H1 (cell line): ENCODE results near the gene SEZ6L. TPM values are rescaled to one million over a fixed set of nuclear protein-coding genes. Genes with fewer than 3 reads are reported as not detected.

ENCODE experiments used
- CTCF ChIA-PET: fragments of 300-600 bp; sonication (Branson Sonifier 250); formaldehyde crosslinking; loops from one replicate; lab custom pipeline; 2021; ENCODE audit not compliant: partially characterized antibody; lab: Charles Lee
- POLR2A ChIA-PET: fragments of 300-600 bp; sonication (Branson Sonifier 250); formaldehyde crosslinking; loops from one replicate; lab custom pipeline; 2021; ENCODE audit warnings: inconsistent platforms; ENCODE audit not compliant: partially characterized antibody; lab: Charles Lee
- DNase-seq, 2 experiments: peaks; one replicate each; pipeline versions ENCODE4 v3.0.0 to v3.0.0-alpha.2; 2010 to 2022; ENCODE audit warnings: low spot score in 2 of 2, low read depth in 1 of 2, mixed read lengths in 1 of 2
- FAIRE-seq: peaks from 2 replicates; lab custom pipeline; 2011; peaks lifted over from hg19 to GRCh38; lab: Jason Lieb, UNC
- H2AFZ ChIP-seq: 2 replicates; pipeline ENCODE4 v1.8.1; 2012; ENCODE audit warnings: low read length, inconsistent platforms
- H2AK5ac ChIP-seq: 2 replicates; pipeline ENCODE4 v1.6.1; 2013; ENCODE audit warnings: low read depth, low read length
- H2BK120ac ChIP-seq: replicated peaks from 2 replicates; pipeline ENCODE3; 2013; ENCODE audit warnings: low read depth, low read length, inconsistent platforms
- H2BK12ac ChIP-seq: 2 replicates; pipeline ENCODE4 v1.6.1; 2013; ENCODE audit warnings: low read depth, low read length
- H2BK15ac ChIP-seq: 2 replicates; pipeline ENCODE4 v1.6.1; 2013; ENCODE audit warnings: low read length
- H2BK20ac ChIP-seq: 2 replicates; pipeline ENCODE4 v1.6.1; 2013; ENCODE audit warnings: low read length
- H2BK5ac ChIP-seq: 2 replicates; pipeline ENCODE4 v1.6.1; 2013; ENCODE audit warnings: low read depth, low read length
- H3K14ac ChIP-seq: 2 replicates; pipeline ENCODE4 v1.6.1; 2013; ENCODE audit warnings: inconsistent platforms; ENCODE audit not compliant: insufficient read length
- H3K18ac ChIP-seq: 2 replicates; pipeline ENCODE4 v1.6.1; 2013; ENCODE audit warnings: low read length; ENCODE audit errors: extremely low read depth
- H3K23ac ChIP-seq: 2 replicates; pipeline ENCODE4 v1.6.1; 2013; ENCODE audit warnings: inconsistent platforms; ENCODE audit not compliant: insufficient read length
- H3K23me2 ChIP-seq: 2 replicates; pipeline ENCODE4 v1.6.1; 2013; ENCODE audit warnings: low read depth, low read length
- H3K27ac ChIP-seq: 2 replicates; pipeline ENCODE4 v1.6.1; 2011; ENCODE audit warnings: low read depth, low read length, inconsistent platforms
- H3K27me3 ChIP-seq, 4 experiments: replicated peaks in 1 of 4; 1 replicate in 1 of 4; 2 replicates in 3 of 4; pipeline versions ENCODE4 v1.6.1 to v1.8.1; 2011 to 2013; ENCODE audit warnings: low read length in 3 of 4, mild to moderate bottlenecking in 3 of 4, inconsistent platforms in 2 of 4, mixed read lengths in 2 of 4, moderate library complexity in 1 of 4; ENCODE audit not compliant: control insufficient read depth in 3 of 4, insufficient read depth in 3 of 4; ENCODE audit errors: extremely low read depth in 1 of 4
- H3K36me3 ChIP-seq, 4 experiments: 2 replicates each; pipeline versions ENCODE4 v1.6.1 to v1.8.1; 2011 to 2013; ENCODE audit warnings: mild to moderate bottlenecking in 4 of 4, low read length in 3 of 4, moderate library complexity in 2 of 4, control low read depth in 1 of 4, inconsistent platforms in 1 of 4; ENCODE audit not compliant: insufficient read depth in 4 of 4, control insufficient read depth in 2 of 4
- H3K4ac ChIP-seq: replicated peaks from 2 replicates; pipeline ENCODE3; 2013; ENCODE audit warnings: low read length, low read depth, mixed read lengths, inconsistent platforms; ENCODE audit not compliant: insufficient read length
- H3K4me1 ChIP-seq, 4 experiments: replicated peaks in 1 of 4; 1 replicate in 1 of 4; 2 replicates in 3 of 4; pipeline versions ENCODE4 v1.6.1 to v1.8.1; 2011 to 2013; ENCODE audit warnings: low read length in 3 of 4, inconsistent platforms in 2 of 4, mixed read lengths in 1 of 4; ENCODE audit not compliant: insufficient read depth in 4 of 4, control insufficient read depth in 3 of 4
- H3K4me2 ChIP-seq, 2 experiments: 2 replicates each; pipeline versions ENCODE4 v1.6.1 to v1.8.1; 2011 to 2013; ENCODE audit warnings: low read depth in 2 of 2, low read length in 2 of 2, control low read depth in 1 of 2, inconsistent platforms in 1 of 2, mild to moderate bottlenecking in 1 of 2; ENCODE audit not compliant: insufficient read depth in 1 of 2
- H3K4me3 ChIP-seq, 4 experiments: fragments of 200-600, 300-600 bp in 1 of 4; sonication (generic), shearing (Covaris generic), sonication (Bioruptor Twin) in 1 of 4; 2 replicates each; pipeline versions ENCODE4 v1.5.1 to v1.8.1; 2011 to 2016; ENCODE audit warnings: low read length in 4 of 4, low read depth in 3 of 4, control low read depth in 2 of 4, inconsistent platforms in 2 of 4, mild to moderate bottlenecking in 2 of 4, mixed read lengths in 1 of 4, moderate library complexity in 1 of 4; ENCODE audit not compliant: insufficient read depth in 2 of 4; ENCODE audit errors: extremely low read depth in 1 of 4
- H3K56ac ChIP-seq: replicated peaks from 2 replicates; pipeline ENCODE3; 2013; ENCODE audit warnings: low read depth, mild to moderate bottlenecking, mixed read lengths, low read length, inconsistent platforms; ENCODE audit not compliant: insufficient read length
- H3K79me1 ChIP-seq: 2 replicates; pipeline ENCODE4 v1.6.1; 2013; ENCODE audit warnings: low read depth, low read length, control low read depth
- H3K79me2 ChIP-seq, 2 experiments: 2 replicates each; pipeline versions ENCODE4 v1.6.1 to v1.8.1; 2012 to 2013; ENCODE audit warnings: low read length in 2 of 2, mild to moderate bottlenecking in 2 of 2, inconsistent platforms in 1 of 2; ENCODE audit not compliant: insufficient read depth in 2 of 2, control insufficient read depth in 1 of 2
- H3K9ac ChIP-seq, 4 experiments: replicated peaks in 1 of 4; 1 replicate in 1 of 4; 2 replicates in 3 of 4; pipeline versions ENCODE4 v1.6.1 to v1.8.1; 2011 to 2013; ENCODE audit warnings: low read depth in 3 of 4, low read length in 3 of 4, control low read depth in 2 of 4, mild to moderate bottlenecking in 2 of 4, moderate library complexity in 2 of 4, inconsistent platforms in 1 of 4; ENCODE audit errors: extremely low read depth in 1 of 4
- H3K9me3 ChIP-seq, 2 experiments: 2 replicates each; pipeline versions ENCODE4 v1.6.1 to v1.8.1; 2012 to 2013; ENCODE audit warnings: mild to moderate bottlenecking in 2 of 2, moderate library complexity in 2 of 2, control low read depth in 1 of 2, inconsistent platforms in 1 of 2, low read depth in 1 of 2, low read length in 1 of 2, mixed read lengths in 1 of 2; ENCODE audit not compliant: insufficient read depth in 2 of 2
- H4K20me1 ChIP-seq, 2 experiments: replicated peaks in 1 of 2; 2 replicates each; pipeline versions ENCODE3 to v1.8.1; 2011 to 2013; ENCODE audit warnings: inconsistent platforms in 2 of 2, low read length in 2 of 2, mild to moderate bottlenecking in 1 of 2; ENCODE audit not compliant: insufficient read depth in 2 of 2, control insufficient read depth in 1 of 2
- H4K5ac ChIP-seq: 2 replicates; pipeline ENCODE4 v1.6.1; 2013; ENCODE audit warnings: low read length, low read depth, mixed read lengths, inconsistent platforms; ENCODE audit not compliant: insufficient read length
- H4K8ac ChIP-seq: 2 replicates; pipeline ENCODE4 v1.8.0; 2013; ENCODE audit warnings: mild to moderate bottlenecking, moderate library complexity, low read length, inconsistent platforms; ENCODE audit not compliant: insufficient read depth; ENCODE audit errors: extremely low read depth
- H4K91ac ChIP-seq: replicated peaks from 2 replicates; pipeline ENCODE3; 2013; ENCODE audit warnings: low read length, mixed read lengths, inconsistent platforms; ENCODE audit not compliant: insufficient read length
- ATF2 ChIP-seq: IDR thresholded peaks from 2 replicates; pipeline ENCODE4 v1.6.1; 2012; ENCODE audit warnings: low read length, inconsistent platforms
- BRCA1 ChIP-seq: IDR thresholded peaks from 2 replicates; pipeline ENCODE4 v1.6.1; 2012; ENCODE audit warnings: low read depth, low read length, improper control_type of control experiment
- EZH2 ChIP-seq: fragments of 200-600 bp; sonication (generic); IDR thresholded peaks from 2 replicates; pipeline ENCODE4 v1.7.1; 2012; ENCODE audit warnings: low read depth, mild to moderate bottlenecking, moderate library complexity, low read length, inconsistent platforms; ENCODE audit not compliant: severe bottlenecking
- GABPA ChIP-seq: IDR thresholded peaks from 2 replicates; pipeline ENCODE4 v1.6.1; 2011; ENCODE audit warnings: mild to moderate bottlenecking, low read length, moderate library complexity, borderline replicate concordance; ENCODE audit not compliant: insufficient read depth
- GTF2F1 ChIP-seq: IDR thresholded peaks from 2 replicates; pipeline ENCODE4 v1.6.1; 2012; ENCODE audit warnings: low read depth, low read length, improper control_type of control experiment, borderline replicate concordance
- HDAC6 ChIP-seq: IDR thresholded peaks from one replicate; pipeline ENCODE4 v1.7.1; 2012; ENCODE audit warnings: low read depth, mild to moderate bottlenecking, inconsistent platforms, low read length, moderate library complexity
- SRF ChIP-seq: IDR thresholded peaks from 2 replicates; pipeline ENCODE4 v1.6.1; 2011; ENCODE audit warnings: mild to moderate bottlenecking, low read depth, low read length, moderate library complexity
- SUZ12 ChIP-seq: fragments of 200-600 bp; sonication (generic); IDR thresholded peaks from 2 replicates; pipeline ENCODE4 v1.6.1; 2012; ENCODE audit warnings: mild to moderate bottlenecking, inconsistent platforms, low read length, moderate library complexity, mixed read lengths
- WGBS, 2 experiments: shearing (Covaris generic) in 1 of 2; methylation state at CpG; one replicate each; pipeline versions ENCODE4 v1.1.6 to v1.1.7; 2013 to 2015; ENCODE audit warnings: low lambda C conversion rate in 2 of 2, mixed read lengths in 2 of 2, inconsistent platforms in 1 of 2, low coverage in 1 of 2, missing lambda C conversion rate in 1 of 2; ENCODE audit not compliant: insufficient replicate concordance in 2 of 2, insufficient coverage in 1 of 2, insufficient read length in 1 of 2; ENCODE audit errors: extremely low coverage in 1 of 2, missing lambda C conversion rate in 1 of 2; 5-methylcytosine and 5-hydroxymethylcytosine counted together
- polyA plus RNA-seq, 7 experiments: library from polyadenylated mRNA; depleted of rRNA in 3 of 7; stranded (reverse) in 5 of 7; unstranded in 2 of 7; fragments of >200 nt in 5 of 7; fragments of 200-250 nt in 2 of 7; gene quantifications; 1 replicate in 5 of 7; 2 replicates in 1 of 7; 4 replicates in 1 of 7; pipeline versions ENCODE4 v1.2.1 to v1.2.3, GENCODE V29; 2011 to 2013; ENCODE audit warnings: missing spikeins in 2 of 7, mixed read lengths in 2 of 7
- total RNA-seq: library from RNA; stranded (reverse); fragmentation: NEBNext Ultra II Directional; extraction: Animal tissue kit (Norgen Biotek cat#: 25700); gene quantifications from 2 replicates; pipeline ENCODE4 v1.2.1, GENCODE V29; 2021

Gene SEZ6L
- total and polyA plus RNA-seq, 2 of the 8 experiments (the other 6 are each of a cell fraction or from before 2014, with no cell fraction given) = 0.06 to 0.33 TPM

- no peak overlapping the region for H2BK5ac ChIP-seq
- H2AFZ ChIP-seq = no peak overlapping the region
- ChIA-PET POLR2A (no interaction called here), CTCF (interaction anchor here (0.5 to 1.2 kb wide), 4 partner anchors 11 to 1621 kb away, joined by 3 to 4 read pairs (median 3); no protein-coding TSS in a partner anchor)
- no peak overlapping the region for H3K27ac ChIP-seq
- no peak overlapping the region for H3K9ac ChIP-seq
- no peak overlapping the region for H3K4ac ChIP-seq
- no peaks in the 10 kb centered on the region for H3K79me2 ChIP-seq
- no peak overlapping the region for H2BK12ac ChIP-seq
- DNase-seq (no peak), FAIRE-seq (no peak)
- no peak overlapping the region for H3K56ac ChIP-seq
- no peak overlapping the region for H4K8ac ChIP-seq
- no peak overlapping the region for H4K91ac ChIP-seq
- no peak overlapping the region for H2BK15ac ChIP-seq
- no peaks in the 10 kb centered on the region for H3K36me3 ChIP-seq
- H4K5ac ChIP-seq = no peak overlapping the region
- no peaks in the 10 kb centered on the region for H4K20me1 ChIP-seq
- no peak overlapping the region for H2BK120ac ChIP-seq
- H3K4me2 ChIP-seq = no peak overlapping the region
- no peak overlapping the region for H3K14ac ChIP-seq
- no peaks in the 10 kb centered on the region; the same call in 1 of the 2 replicates for H3K23me2 ChIP-seq
- peaks cover 0 to 4% (median 0%) of the 10 kb centered on the region in 4 experiments; a peak in 3 of 7 replicates for H3K27me3 ChIP-seq
- no peaks in the 10 kb centered on the region for H3K79me1 ChIP-seq
- no peak overlapping the region for H3K4me3 ChIP-seq
- H3K4me1 ChIP-seq = no peaks in the 10 kb centered on the region
- H2BK20ac ChIP-seq = no peak overlapping the region
- H3K18ac ChIP-seq = no peak overlapping the region
- 80% methylated on average over 6 of the region's 6 CpGs; no CpG with 5 or more reads in 1 of the 2 experiments for WGBS, 2 experiments
- H3K9me3 ChIP-seq = no peaks in the 10 kb centered on the region
- no peak overlapping the region for H2AK5ac ChIP-seq
- no peak overlapping the region for H3K23ac ChIP-seq
- TF ChIP-seq BRCA1 = no peak
- TF ChIP-seq HDAC6 = no peak
- no peak for TF ChIP-seq EZH2
- no peak for TF ChIP-seq SUZ12
- TF ChIP-seq GABPA = no peak
- no peak for TF ChIP-seq ATF2
- TF ChIP-seq SRF = no peak
- no peak for TF ChIP-seq GTF2F1
These were observed 173.6 kb downstream of the SEZ6L start for GRCh38 chr22:26342745-26343410.
